HCT116 (cell line): ENCODE results near the gene ZNF441. TPM values are rescaled to one million over a fixed set of nuclear protein-coding genes. Genes with fewer than 3 reads are reported as not detected.
A peak's percentile ranks its signal among the peaks of the same experiment; 100 is the strongest.

ENCODE experiments used
- ATAC-seq: fragments of 200-7000 bp; cut with Tn5 transposase; 2 replicates; pipeline ENCODE4 v1.9.1; 2020; ENCODE audit warnings: mild to moderate bottlenecking, moderate library complexity
- BruUV-seq: library from RNA; stranded (reverse); fragments of 400-500 nt; replicated peaks from 2 replicates; lab custom pipeline; 2021; lab: Mats Ljungman, UMichigan
- CTCF ChIA-PET: fragments of 300-600 bp; sonication (Branson Sonifier 250); formaldehyde crosslinking; loops from one replicate; lab custom pipeline; 2021; ENCODE audit warnings: antibody characterized with exemption; lab: Charles Lee
- POLR2A ChIA-PET: fragments of 300-600, 350-600 bp; sonication (Branson Sonifier 250); formaldehyde crosslinking; loops from one replicate; lab custom pipeline; 2021; ENCODE audit warnings: antibody characterized with exemption; lab: Charles Lee
- RAD21 ChIA-PET, 2 experiments: fragments of 300-600 bp; sonication (Branson Sonifier 250); formaldehyde crosslinking; loops; one replicate each; lab custom pipeline; 2023; ENCODE audit warnings: low total read pairs in 2 of 2; ENCODE audit not compliant: uncharacterized antibody in 2 of 2, unreplicated experiment in 2 of 2, low non-redundant PET in 1 of 2; lab: Charles Lee
- DNase-seq: peaks from one replicate; pipeline ENCODE4 v3.0.0-alpha.2; 2010; ENCODE audit warnings: low read depth, low spot score
- H2AFZ ChIP-seq: fragments of 200-600 bp; shearing (Covaris generic), sonication (generic); 2 replicates; pipeline ENCODE4 v1.6.1; 2017; ENCODE audit warnings: low read depth, mixed run types, mixed read lengths, antibody characterized with exemption, low read length; ENCODE audit not compliant: poor library complexity, severe bottlenecking
- H3K27ac ChIP-seq: 2 replicates; pipeline ENCODE4 v1.5.1; 2012; ENCODE audit warnings: low read depth, low read length
- H3K27me3 ChIP-seq: fragments of 200-600 bp; sonication (generic); 2 replicates; pipeline ENCODE4 v1.6.1; 2016; ENCODE audit warnings: mixed run types, low read length, mixed read lengths; ENCODE audit not compliant: insufficient read depth
- H3K36me3 ChIP-seq, 2 experiments: fragments of 200-500 bp in 1 of 2; fragments of 200-600 bp in 1 of 2; sonication (Bioruptor generic) in 1 of 2; sonication (generic) in 1 of 2; 2 replicates each; pipeline versions ENCODE4 v1.5.1 to v1.6.1; 2014 to 2016; ENCODE audit warnings: low read length in 2 of 2, inconsistent platforms in 1 of 2, mixed read lengths in 1 of 2, mixed run types in 1 of 2; ENCODE audit not compliant: insufficient read depth in 2 of 2, control insufficient read depth in 1 of 2
- H3K4me1 ChIP-seq, 2 experiments: fragments of 200-600 bp in 1 of 2; sonication (generic) in 1 of 2; 2 replicates each; pipeline versions ENCODE4 v1.5.1 to v1.6.1; 2012 to 2017; ENCODE audit warnings: low read length in 2 of 2, inconsistent platforms in 1 of 2, mild to moderate bottlenecking in 1 of 2, mixed read lengths in 1 of 2, mixed run types in 1 of 2, moderate library complexity in 1 of 2; ENCODE audit not compliant: insufficient read depth in 2 of 2, control insufficient read depth in 1 of 2
- H3K4me2 ChIP-seq: fragments of 200-600 bp; sonication (generic); 2 replicates; pipeline ENCODE4 v1.6.1; 2017; ENCODE audit warnings: mixed run types, low read length, mixed read lengths
- H3K4me3 ChIP-seq, 2 experiments: fragments of 200-600 bp in 1 of 2; sonication (generic) in 1 of 2; replicated peaks in 1 of 2; 2 replicates each; pipeline ENCODE4 v1.5.1; 2011 to 2016; ENCODE audit warnings: low read length in 2 of 2, control low read depth in 1 of 2, low read depth in 1 of 2, mild to moderate bottlenecking in 1 of 2, mixed read lengths in 1 of 2, mixed run types in 1 of 2
- H3K79me2 ChIP-seq: fragments of 200-600 bp; sonication (generic); 2 replicates; pipeline ENCODE4 v1.6.1; 2017; ENCODE audit warnings: mild to moderate bottlenecking, mixed run types, low read length, moderate library complexity, mixed read lengths; ENCODE audit not compliant: insufficient read depth
- H3K9ac ChIP-seq: fragments of 200-600 bp; sonication (generic); 2 replicates; pipeline ENCODE4 v1.6.1; 2016; ENCODE audit warnings: low read length, mixed read lengths
- H3K9me2 ChIP-seq: fragments of 200-600 bp; sonication (generic), shearing (Covaris generic); 2 replicates; pipeline ENCODE4 v1.6.1; 2017; ENCODE audit warnings: mixed run types, mild to moderate bottlenecking, moderate library complexity; ENCODE audit not compliant: insufficient read depth
- H3K9me3 ChIP-seq, 2 experiments: fragments of 200-500 bp in 1 of 2; fragments of 200-600 bp in 1 of 2; sonication (Bioruptor generic) in 1 of 2; sonication (generic) in 1 of 2; 2 replicates each; pipeline ENCODE4 v1.6.1; 2014 to 2017; ENCODE audit warnings: low read length in 2 of 2, mixed read lengths in 2 of 2, inconsistent platforms in 1 of 2, low read depth in 1 of 2, mild to moderate bottlenecking in 1 of 2, mixed run types in 1 of 2, moderate library complexity in 1 of 2; ENCODE audit not compliant: control insufficient read depth in 1 of 2, insufficient read depth in 1 of 2
- H4K20me1 ChIP-seq: fragments of 200-600 bp; sonication (generic), shearing (Covaris generic); 2 replicates; pipeline ENCODE4 v1.6.1; 2017; ENCODE audit warnings: mixed run types, mild to moderate bottlenecking, moderate library complexity; ENCODE audit not compliant: insufficient read depth
- CBX3 ChIP-seq: IDR thresholded peaks from 2 replicates; pipeline ENCODE4 v1.6.1; 2012; ENCODE audit warnings: low read depth
- EZH2phosphoT487 ChIP-seq: fragments of 200-600 bp; IDR thresholded peaks from 2 replicates; pipeline ENCODE4 v1.6.1; 2018; ENCODE audit warnings: antibody characterized with exemption, borderline replicate concordance
- JUND ChIP-seq: IDR thresholded peaks from 2 replicates; pipeline ENCODE4 v1.6.1; 2012
- MAX ChIP-seq: IDR thresholded peaks from 2 replicates; pipeline ENCODE4 v1.6.1; 2012
- POLR2A ChIP-seq: IDR thresholded peaks from 2 replicates; pipeline ENCODE4 v1.7.0; 2011; ENCODE audit warnings: borderline replicate concordance; ENCODE audit not compliant: insufficient read depth, insufficient read length; ENCODE audit errors: extremely low read depth
- RAD21 ChIP-seq: IDR thresholded peaks from 2 replicates; pipeline ENCODE4 v1.6.1; 2012; ENCODE audit warnings: low read depth, mild to moderate bottlenecking
- SIN3A ChIP-seq: IDR thresholded peaks from 2 replicates; pipeline ENCODE4 v1.6.1; 2012; ENCODE audit warnings: low read depth
- TCF7L2 ChIP-seq: IDR thresholded peaks from 2 replicates; pipeline ENCODE4 v1.7.0; 2011; ENCODE audit warnings: borderline replicate concordance, inconsistent platforms; ENCODE audit not compliant: insufficient read depth, insufficient read length; ENCODE audit errors: extremely low read depth
- YY1 ChIP-seq: IDR thresholded peaks from 2 replicates; pipeline ENCODE4 v1.6.1; 2011; ENCODE audit warnings: low read length, low read depth, moderate library complexity, mild to moderate bottlenecking; ENCODE audit not compliant: insufficient replicate concordance; ENCODE audit errors: extremely low read depth
- ZFX ChIP-seq: fragments of 450-650 bp; IDR thresholded peaks from 2 replicates; pipeline ENCODE4 v1.6.1; 2017
- ZNF274 ChIP-seq: fragments of 200-500 bp; sonication (Bioruptor generic); IDR thresholded peaks from 2 replicates; pipeline ENCODE4 v1.6.1; 2014; ENCODE audit warnings: mild to moderate bottlenecking, low read depth, low read length, inconsistent platforms
- intact Hi-C: fragments of 100-400 bp; cut with micrococcal nuclease; formaldehyde crosslinking; loops from 2 replicates; pipeline ENCODE4 v1.10.0; 2022
- total RNA-seq: library from RNA; stranded (reverse); gene quantifications from one replicate; pipeline ENCODE4 v1.2.1, GENCODE V29; 2021; ENCODE audit not compliant: unreplicated experiment

The ZNF441 gene
- total RNA-seq, 1 experiment from 2014 or later: 1.1 TPM

GRCh38 chr19:11763611-11764010 lies 3.2 kb upstream of the ZNF441 start:
- Histone ChIP-seq H4K20me1 (no peaks in the 10 kb centered on the region), H3K27ac (no peak overlapping the region), H3K9me3 (no peaks in the 10 kb centered on the region), H3K4me3 (no peak overlapping the region), H2AFZ (no peak overlapping the region), H3K36me3 (no peaks in the 10 kb centered on the region), H3K9me2 (no peaks in the 10 kb centered on the region), H3K4me1 (peaks cover 0 to 10% of the 10 kb centered on the region in 2 experiments; a peak in 1 of 4 replicates), H3K79me2 (no peaks in the 10 kb centered on the region), H3K27me3 (no peaks in the 10 kb centered on the region), H3K4me2 (no peak overlapping the region), H3K9ac (no peak overlapping the region)
- CTCF ChIA-PET: no interaction called here
- no peak for TF ChIP-seq MAX
- no peak for TF ChIP-seq TCF7L2
- no peak for TF ChIP-seq JUND
- TF ChIP-seq YY1: no peak
- no TSS peak for BruUV-seq
- no peak for ATAC-seq
- POLR2A ChIA-PET: no interaction called here
- no peak for DNase-seq
- intact Hi-C loops: no loop called here
- RAD21 ChIA-PET: no interaction called here

GRCh38 chr19:11767633-11768133 lies 883 bp downstream of the ZNF441 start:
- DNase-seq (no peak), ATAC-seq (no peak)
- intact Hi-C loops: no loop called here
- H3K4me3 ChIP-seq: peak overlapping the region; percentile 56 to 62
- H3K27ac ChIP-seq: no peak overlapping the region
- BruUV-seq: no TSS peak
- no peaks in the 10 kb centered on the region for H4K20me1 ChIP-seq
- ChIA-PET POLR2A (no interaction called here), CTCF (no interaction called here), RAD21 (no interaction called here)
- no peak overlapping the region for H2AFZ ChIP-seq
- H3K4me1 ChIP-seq: peaks cover 0 to 10% of the 10 kb centered on the region in 2 experiments; a peak in 1 of 4 replicates
- H3K9ac ChIP-seq: peak overlapping the region; percentile 60
- TF ChIP-seq ZNF274 (no peak), TCF7L2 (no peak), JUND (no peak), POLR2A (no peak), EZH2phosphoT487 (no peak), SIN3A (no peak), YY1 (no peak), ZFX (no peak), RAD21 (no peak), CBX3 (no peak)
- H3K79me2 ChIP-seq: no peaks in the 10 kb centered on the region
- H3K9me3 ChIP-seq: no peaks in the 10 kb centered on the region; a peak in 2 of 4 replicates
- no peaks in the 10 kb centered on the region for H3K9me2 ChIP-seq
- H3K4me2 ChIP-seq: peak overlapping the region; percentile 68
- H3K27me3 ChIP-seq: no peaks in the 10 kb centered on the region
- no peaks in the 10 kb centered on the region; a peak in 1 of 4 replicates for H3K36me3 ChIP-seq
